Activated CD8-positive, alpha-beta memory T cell treated with anti-CD3 and anti-CD28 coated beads, Interleukin-2, amount 50 U/mL, for 1 hour (primary cell): ENCODE data around the gene CD302.
"Not testable (repeated sequence)": the region's sequence is repeated elsewhere in the genome, so short reads cannot be mapped to it uniquely, and the experiment has no call there.

Source experiments
- DNase-seq: peaks from one replicate; pipeline ENCODE4 v3.0.0-alpha.2; 2020; ENCODE audit errors: extremely low read depth

The CD302 gene

DNA sequence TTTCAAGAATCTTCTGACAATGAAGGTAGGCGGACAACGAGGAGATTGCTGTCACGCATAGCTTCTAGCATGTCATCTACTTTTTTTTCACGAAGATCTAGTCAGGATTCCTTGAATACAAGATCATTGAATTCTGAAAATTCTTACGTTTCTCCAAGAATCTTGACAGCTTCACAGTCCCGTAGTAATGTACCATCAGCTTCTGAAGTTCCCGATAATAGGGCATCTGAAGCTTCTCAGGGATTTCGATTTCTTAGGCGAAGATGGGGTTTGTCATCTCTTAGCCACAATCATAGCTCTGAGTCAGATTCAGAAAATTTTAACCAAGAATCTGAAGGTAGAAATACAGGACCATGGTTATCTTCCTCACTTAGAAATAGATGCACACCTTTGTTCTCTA is 49.9 kb downstream of the CD302 start:
- no peak for DNase-seq

DNA sequence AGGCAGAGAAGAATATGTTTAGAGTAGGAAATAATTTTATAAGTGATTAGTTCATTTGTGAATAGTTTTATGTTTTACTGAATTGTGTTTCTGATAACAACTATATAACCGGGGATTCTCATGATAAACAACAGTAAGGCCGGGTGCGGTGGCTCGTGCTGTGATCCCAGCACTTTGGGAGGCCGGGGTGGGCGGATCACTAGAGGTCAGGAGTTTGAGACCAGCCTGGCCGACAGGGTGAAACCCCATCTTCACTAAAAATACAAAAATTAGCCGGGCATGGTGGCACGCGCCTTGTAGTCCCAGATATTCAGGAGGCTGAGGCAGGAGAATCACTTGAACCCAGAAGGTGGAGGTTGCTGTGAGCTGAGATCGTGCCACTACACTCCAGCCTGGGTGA is 52.8 kb downstream of the CD302 start:
- DNase-seq, result not testable (repeated sequence)

DNA sequence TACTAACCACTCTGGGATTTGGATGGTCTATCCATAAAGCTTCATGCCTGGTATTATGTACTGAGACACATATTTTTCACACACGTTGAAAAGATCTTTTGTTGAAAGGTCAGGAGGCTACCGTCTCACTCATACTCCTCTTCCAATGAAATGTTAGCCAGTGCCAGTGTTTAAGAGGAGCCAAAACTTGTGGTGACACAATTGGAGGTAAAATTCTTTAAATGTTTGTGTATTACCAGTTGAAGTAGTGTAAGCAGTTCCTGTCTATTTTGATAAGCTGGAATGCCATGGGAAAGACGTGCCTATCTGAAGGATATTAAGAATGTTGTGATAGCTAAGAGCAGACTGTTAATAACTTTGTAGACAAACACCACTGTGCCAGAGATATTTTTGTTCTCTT is 53.6 kb downstream of the CD302 start:
- no peak for DNase-seq

- DNase-seq, result no peak
These were observed 55.2 kb downstream of the CD302 start for GRCh38 chr2:159742846-159743245.

- DNase-seq, result no peak
These were observed 59.3 kb downstream of the CD302 start for GRCh38 chr2:159738509-159739390.

- DNase-seq, result no peak
These were observed 60.1 kb downstream of the CD302 start for GRCh38 chr2:159737917-159738296.

GRCh38 chr2:159737292-159737916 is 60.6 kb downstream of the CD302 start:
- DNase-seq, result no peak

DNA sequence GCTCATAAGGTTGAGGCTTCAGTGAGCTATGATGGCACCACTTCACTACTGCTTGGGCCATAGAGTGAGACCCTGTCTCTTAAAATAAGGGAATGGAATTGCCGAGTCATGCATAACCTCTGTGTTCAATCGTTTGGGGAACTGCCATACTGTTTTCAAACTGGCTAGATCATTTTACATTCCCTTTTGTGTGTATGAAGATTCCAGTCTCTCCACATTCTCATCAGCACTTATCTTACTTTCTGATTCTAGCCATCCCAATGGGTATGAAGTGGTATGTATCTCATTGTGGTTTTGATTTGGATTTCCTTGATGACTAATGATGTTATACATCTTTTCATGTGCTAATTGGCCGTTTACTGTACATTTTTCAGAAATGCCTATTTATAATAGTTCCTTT is 62.0 kb downstream of the CD302 start:
- no peak for DNase-seq

DNA sequence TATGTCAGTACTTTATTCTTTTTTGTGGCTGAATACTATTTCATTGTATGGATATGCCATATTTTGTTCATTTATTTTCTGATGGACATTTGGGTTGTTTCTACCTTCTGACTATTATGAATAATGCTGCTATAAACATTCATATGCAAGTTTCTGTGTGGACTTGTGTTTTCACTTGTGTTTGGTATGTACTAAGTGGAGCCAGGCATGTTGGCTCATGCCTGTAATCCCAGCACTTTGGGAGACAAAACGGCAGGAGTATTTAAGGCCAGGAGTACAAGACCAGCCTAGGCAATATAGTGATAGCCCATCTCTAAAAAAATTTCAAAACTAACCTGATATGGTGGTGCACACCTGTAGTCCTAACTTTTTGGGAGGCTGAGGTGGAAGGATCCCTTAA is 62.4 kb downstream of the CD302 start:
- no peak for DNase-seq

DNA sequence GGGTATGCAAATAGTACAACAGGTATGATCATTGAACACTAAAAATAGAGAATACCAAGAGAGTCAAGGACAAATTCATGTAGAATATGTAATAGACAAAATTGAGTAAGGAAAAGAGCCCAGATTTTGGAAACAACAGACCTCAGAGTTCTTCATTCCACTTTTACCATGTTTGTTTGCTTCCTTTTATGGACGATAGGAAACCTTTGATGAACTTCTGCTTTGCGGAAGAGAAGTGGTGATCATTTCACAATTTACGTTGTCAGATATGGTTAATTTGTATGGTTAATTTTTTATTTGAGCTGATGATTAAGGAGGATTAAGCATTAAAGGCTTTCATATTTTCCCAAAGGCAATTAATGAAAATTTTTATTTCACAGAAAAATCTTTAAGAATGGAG is 69.4 kb downstream of the CD302 start:
- no peak for DNase-seq

DNA sequence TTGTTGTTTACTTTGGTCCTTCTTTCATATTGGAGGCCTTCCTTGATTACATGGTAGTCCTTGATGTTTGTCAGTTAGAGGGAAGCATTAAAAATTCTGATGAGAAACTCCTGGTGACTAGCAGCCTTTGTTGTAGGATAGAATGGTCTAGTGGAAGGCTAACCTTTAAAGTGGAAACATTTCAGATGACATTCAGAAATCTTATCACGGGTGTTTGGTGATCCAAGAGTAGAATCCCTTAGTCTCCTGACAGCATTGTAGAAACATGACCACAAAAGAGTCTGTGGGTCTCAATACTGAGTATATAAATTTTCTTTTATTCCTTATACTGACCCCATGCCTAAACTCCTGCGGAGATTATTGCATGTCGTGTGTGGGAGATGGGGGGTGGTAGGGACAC is 72.3 kb downstream of the CD302 start:
- no peak for DNase-seq

DNA sequence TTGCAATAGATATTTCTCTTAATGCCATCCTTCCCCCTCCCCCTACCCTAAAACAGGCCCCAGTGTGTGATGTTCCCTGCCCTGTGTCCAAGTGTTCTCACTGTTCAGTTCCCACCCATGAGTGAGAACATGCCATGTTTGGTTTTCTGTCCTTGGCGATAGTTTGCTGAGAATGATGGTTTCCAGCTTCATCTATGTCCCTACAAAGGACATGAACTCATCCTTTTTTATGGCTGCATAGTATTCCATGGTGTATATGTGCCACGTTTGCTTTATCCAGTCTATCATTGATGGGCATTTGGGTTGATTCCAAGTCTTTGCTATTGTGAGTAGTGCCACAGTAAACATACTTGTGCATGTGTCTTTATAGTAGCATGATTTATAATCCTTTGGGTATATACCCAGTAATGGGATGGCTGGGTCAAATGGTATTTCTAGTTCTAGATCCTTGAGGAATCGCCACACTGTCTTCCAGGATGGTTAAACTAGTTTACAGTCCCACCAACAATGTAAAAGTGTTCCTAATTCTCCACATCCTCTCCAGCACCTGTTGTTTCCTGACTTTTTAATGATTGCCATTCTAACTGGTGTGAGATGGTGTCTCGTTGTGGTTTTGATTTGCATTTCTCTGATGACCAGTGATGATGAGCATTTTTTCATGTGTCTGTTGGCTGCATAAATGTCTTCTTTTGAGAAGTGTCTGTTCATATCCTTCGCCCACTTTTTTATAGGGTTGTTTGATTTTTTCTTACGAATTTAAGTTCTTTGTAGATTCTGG is 73.0 kb downstream of the CD302 start:
- not testable (repeated sequence) for DNase-seq

GRCh38 chr2:159722580-159722979 is 75.4 kb downstream of the CD302 start:
- DNase-seq, result no peak

GRCh38 chr2:159720676-159721075 is 77.3 kb downstream of the CD302 start:
- no peak for DNase-seq
